Stimulated activated CD4-positive, alpha-beta T cell treated with anti-CD3 and anti-CD28 coated beads, Interleukin-12 subunit alpha, Interleukin-12 subunit beta, amount 100 ng/mL, for 48 hours (primary cell): Measurements from ENCODE around the gene FBXO48.

ENCODE experiments used
- DNase-seq, 3 donors: peaks; one replicate each; pipeline ENCODE4 v3.0.0-alpha.2; 2020; ENCODE audit warnings: low read depth in 2 of 3, low spot score in 1 of 3

Gene FBXO48

DNA sequence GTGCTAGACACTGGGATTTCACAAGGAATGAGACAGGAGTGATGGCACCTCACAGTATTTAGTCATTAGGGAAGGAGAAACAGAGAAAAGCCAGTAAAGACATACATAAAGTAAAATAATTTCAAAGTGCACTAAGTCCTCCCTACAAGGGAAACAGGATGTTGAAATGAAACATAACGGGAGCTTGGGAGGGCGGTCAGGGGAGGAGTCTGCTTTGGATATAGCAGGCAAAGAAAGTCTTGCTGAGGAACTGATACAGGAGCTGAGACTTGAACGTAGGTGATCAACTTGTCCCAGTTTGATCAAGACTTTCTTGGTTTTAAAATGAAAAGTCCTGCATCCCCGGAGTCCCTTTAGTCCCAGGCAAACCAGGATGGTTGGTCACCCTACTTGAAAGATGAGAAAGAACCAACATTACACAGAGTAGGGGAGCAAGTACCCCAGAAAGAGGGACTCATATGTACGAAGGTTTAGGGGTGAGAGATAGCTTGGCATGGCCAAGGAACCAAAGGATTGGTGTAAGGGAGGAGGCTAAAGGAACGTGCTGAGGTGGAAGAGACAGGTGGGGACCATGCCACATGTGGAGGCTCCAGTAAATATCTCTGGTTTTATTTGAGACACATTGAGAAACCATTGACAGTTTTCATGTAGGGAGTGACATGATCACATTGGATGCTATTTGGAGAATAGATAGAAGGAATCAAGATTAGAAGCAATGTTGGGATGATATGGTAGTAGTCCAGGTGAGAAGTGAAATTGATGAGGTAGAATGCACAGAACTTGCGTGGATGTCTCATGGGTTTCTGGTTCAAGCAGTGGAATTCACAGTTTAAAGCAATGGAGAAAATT, 28.4 kb downstream of the FBXO48 start:
- no peak for DNase-seq

GRCh38 chr2:68436270-68436669, 30.8 kb downstream of the FBXO48 start:
- DNase-seq: no peak

DNA sequence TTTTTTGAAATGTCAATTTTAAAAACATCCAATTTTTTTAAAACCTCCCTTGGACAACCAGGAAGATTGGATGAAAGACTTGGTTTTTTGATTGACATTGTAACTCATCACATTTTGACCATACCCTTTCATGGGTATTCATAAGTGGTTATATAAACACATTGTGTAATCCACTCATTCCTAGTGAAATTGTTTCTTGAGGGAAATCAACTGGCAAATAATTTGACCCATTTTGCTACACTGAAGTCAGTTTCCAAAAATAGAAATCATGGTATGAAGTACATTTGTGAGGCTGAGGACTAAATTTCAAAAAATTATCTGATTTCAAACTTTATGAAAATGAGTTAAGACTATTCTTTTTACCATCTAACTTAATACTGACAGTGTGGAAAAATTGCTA, 31.5 kb downstream of the FBXO48 start:
- DNase-seq: no peak

GRCh38 chr2:68434981-68435380, 32.1 kb downstream of the FBXO48 start:
- no peak for DNase-seq

DNA sequence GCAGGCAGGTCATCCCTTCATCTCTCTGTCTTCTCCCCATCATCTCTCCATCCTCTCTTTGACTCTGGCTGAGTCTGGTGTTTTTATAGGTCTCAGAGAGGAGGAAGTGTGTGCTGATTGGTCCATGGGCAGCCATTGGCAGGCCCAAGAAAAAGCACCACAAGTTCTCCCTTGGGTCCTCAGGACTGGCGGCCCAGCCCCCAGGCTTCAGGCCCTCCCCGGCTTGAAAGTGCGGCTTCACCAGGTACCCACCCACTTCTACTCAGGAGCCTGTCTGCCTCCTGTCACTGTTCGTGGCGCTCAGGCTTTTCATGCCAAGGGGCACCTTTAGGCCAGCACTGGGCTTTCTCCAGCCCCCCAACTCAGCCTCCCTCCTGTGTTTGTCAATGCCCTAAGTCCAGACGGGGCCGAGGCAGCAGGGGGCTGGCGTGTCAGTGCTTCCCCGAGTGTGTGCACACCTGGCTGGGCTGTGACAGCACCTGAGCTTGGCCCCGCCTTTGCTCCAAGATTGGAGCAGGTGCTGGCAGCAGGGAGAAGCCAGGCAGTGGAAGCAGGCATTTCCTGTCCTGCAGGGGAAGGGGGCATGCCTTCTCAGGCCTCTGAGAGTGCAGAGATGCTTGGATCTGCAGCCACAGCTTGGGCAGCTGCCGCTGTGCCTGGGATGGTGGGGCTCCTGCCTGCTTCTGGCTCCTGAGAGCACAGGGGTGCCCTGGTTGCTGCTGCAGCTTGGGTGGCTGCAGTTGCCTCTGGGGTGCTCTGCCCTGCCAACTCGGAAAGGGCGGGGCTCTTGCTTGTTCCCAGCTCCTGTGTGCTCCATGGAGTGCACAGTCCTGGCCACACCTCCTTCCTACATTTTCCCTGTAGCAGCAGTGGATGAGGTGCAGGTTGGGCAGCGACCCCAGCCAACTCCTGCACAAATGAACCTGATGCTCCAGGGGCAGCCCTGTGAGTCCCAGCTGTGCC, 34.1 kb downstream of the FBXO48 start:
- no peak for DNase-seq

GRCh38 chr2:68431316-68431972, 35.6 kb downstream of the FBXO48 start:
- DNase-seq: no peak

- no peak for DNase-seq
Observed at GRCh38 chr2:68429311-68429826, 37.7 kb downstream of the FBXO48 start.

GRCh38 chr2:68428746-68429145, 38.3 kb downstream of the FBXO48 start:
- DNase-seq: no peak

- DNase-seq: no peak
Observed at GRCh38 chr2:68428126-68428525, 39.0 kb downstream of the FBXO48 start.

GRCh38 chr2:68426848-68427579, 40.1 kb downstream of the FBXO48 start:
- DNase-seq: no peak

DNA sequence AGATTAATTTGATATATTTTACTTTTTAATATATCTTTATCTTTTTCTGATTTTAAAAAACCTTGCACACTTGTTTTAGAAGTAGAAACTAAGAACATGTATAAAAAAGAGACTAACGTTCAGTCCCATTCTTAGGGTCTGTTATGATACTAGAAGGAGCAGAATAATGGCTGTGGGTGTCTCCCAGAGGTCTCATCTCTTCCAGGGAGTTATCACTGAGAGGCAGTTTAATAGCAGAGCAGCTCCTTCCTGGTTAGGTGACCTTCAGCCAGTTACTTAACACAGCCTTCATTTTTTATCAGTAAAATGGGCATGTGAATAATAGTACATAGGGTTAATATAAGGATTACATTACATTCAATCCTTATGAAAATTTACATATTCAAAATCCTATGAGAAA, 40.6 kb downstream of the FBXO48 start:
- no peak for DNase-seq

GRCh38 chr2:68425503-68425902, 41.6 kb downstream of the FBXO48 start:
- no peak for DNase-seq

DNA sequence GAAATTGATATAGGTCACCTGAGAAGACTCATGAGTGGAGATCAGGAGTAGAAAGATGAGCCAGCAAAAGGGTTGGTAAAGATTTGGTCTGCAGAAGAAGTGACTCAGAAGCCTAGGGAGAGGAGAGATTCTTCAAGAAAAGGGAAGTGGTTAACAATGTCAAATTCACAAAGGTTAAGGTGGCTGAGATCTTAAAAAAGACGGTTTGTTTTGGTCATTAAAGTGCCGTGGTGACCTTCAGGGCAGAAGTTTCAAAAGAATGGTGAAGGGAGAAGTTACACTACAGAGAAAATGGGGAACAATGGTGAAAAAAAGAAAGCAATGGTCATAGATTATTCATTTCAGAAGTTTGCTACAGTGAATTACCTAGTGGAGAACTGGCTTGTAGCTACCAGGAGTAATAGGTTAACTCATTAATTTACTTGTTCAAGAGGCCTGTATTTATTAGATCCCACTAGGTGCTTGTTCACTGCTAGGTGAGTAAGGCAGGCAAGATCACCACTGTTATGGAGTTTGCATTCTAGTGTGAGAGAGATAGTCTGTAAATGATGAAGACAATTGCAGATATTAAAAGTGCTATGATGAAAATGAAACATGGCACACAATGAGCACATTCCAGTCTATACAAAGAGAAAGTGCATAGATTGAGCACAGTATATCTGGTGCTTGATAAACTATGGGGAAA, 43.0 kb downstream of the FBXO48 start:
- no peak for DNase-seq

DNA sequence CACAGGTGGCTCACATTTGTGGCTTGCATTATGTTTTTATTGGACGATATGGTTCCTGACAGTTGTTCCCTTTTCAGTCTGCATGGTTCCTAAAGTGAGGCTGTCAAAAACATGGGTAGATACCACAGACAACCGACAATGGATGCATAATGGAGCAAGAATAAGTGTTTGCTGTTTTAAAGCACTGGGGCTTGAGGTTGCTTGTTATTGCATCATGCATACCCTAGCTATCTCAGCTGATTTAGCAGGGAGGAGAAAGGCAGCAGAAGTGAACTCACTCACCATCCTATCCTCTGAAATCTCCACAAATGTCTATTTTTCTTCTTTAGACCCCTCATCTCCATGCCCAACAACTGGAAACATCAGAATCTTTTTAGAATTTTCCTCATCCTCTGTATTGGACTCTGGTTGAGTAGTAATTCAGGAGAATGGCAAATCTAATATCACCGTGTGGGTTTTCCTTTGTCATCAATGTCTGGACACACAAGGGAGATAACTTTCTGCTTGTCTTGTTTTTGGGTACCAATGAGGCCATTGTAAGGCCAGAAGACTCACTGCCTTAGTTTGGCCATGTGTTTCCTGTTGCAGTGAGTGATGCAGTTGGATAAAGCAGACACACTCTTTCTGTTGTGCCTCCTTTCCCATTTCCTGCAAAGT, 46.7 kb downstream of the FBXO48 start:
- DNase-seq: no peak

GRCh38 chr2:68418855-68419254, 48.2 kb downstream of the FBXO48 start:
- no peak for DNase-seq

DNA sequence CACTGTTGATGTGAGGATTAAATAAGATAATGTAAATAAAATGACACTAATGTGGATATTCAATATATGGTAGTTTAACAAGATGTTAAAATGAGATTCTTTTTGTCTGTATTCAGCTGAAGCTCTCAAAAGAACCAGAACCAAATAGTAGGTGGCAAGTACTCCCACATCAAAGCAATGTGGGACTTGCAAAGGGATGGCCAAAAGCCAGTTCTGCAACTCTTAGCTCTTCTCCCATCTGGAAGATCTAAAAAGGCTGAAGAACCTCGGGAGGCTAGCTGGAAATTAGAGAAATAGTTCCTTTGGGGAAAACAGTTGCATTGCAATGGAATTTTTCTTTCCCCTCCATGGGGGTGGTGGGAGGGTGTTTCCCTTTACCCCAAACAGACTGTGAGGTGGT, 48.7 kb downstream of the FBXO48 start:
- no peak for DNase-seq

- no peak for DNase-seq
Observed at GRCh38 chr2:68417926-68418325, 49.2 kb downstream of the FBXO48 start.

DNA sequence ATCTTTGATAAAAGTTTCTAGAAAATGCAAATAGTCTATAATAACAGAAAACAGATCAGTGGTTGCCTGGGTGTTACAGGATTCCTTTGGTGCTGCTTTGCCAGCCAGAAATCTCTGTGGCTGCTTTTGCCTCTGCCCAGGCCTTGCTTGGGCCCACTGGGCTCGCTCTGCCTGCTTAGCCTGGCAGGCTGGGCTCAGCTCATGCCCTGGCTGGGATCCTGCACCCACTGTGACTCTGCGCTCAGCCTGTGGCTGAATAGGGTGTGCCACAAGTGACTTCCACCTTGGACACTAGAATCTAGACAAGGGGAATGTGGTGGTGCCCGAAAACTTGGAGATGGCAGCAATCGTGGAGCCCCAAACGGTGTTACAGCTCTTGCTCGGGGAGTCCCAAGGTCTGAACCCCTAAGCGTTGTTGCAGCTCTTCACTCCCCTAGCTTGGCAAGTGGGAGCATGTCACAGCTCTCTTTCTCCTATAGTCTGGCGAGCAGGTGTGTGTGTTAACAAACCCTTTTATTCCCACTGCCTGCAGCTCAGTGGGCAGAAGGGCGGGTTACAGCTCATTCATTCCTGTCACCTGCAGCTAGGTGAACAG, 50.9 kb downstream of the FBXO48 start:
- DNase-seq: no peak

GRCh38 chr2:68415521-68415920, 51.6 kb downstream of the FBXO48 start:
- no peak for DNase-seq
